MV-4-11 (cell line): ENCODE measurements around the gene KLHL30.

Experiments
- DNase-seq: peaks from one replicate; lab custom pipeline; 2025; lab: John Stamatoyannopoulos, UW

KLHL30 gene

GRCh38 chr2:238132463-238133450 is 5.7 kb upstream of the KLHL30 start:
- no peak for DNase-seq

- DNase-seq = no peak
These were observed 4.7 kb upstream of the KLHL30 start for GRCh38 chr2:238133499-238134392.

- DNase-seq = no peak
These were observed 4.1 kb upstream of the KLHL30 start for GRCh38 chr2:238134393-238134785.

GRCh38 chr2:238135601-238136150 is 2.8 kb upstream of the KLHL30 start:
- DNase-seq = no peak

- DNase-seq = peak; percentile 66
These were observed 1.5 kb upstream of the KLHL30 start for GRCh38 chr2:238136820-238137537.

GRCh38 chr2:238137885-238138284 is 583 bp upstream of the KLHL30 start:
- DNase-seq = no peak

GRCh38 chr2:238139196-238140039 is 950 bp downstream of the KLHL30 start:
- no peak for DNase-seq

GRCh38 chr2:238140040-238140439 is 1.6 kb downstream of the KLHL30 start:
- DNase-seq = no peak

- no peak for DNase-seq
These were observed 2.5 kb downstream of the KLHL30 start for GRCh38 chr2:238140721-238141540.

GRCh38 chr2:238141541-238142318 is 3.3 kb downstream of the KLHL30 start:
- peak; percentile 51 for DNase-seq

GRCh38 chr2:238142382-238143205 is 4.1 kb downstream of the KLHL30 start:
- no peak for DNase-seq

- DNase-seq = no peak
These were observed 4.9 kb downstream of the KLHL30 start for GRCh38 chr2:238143239-238143951.

GRCh38 chr2:238144262-238144661 is 5.8 kb downstream of the KLHL30 start:
- DNase-seq = no peak

GRCh38 chr2:238145046-238145445 is 6.6 kb downstream of the KLHL30 start:
- no peak for DNase-seq

- DNase-seq = no peak
These were observed 7.4 kb downstream of the KLHL30 start for GRCh38 chr2:238145851-238146250.

GRCh38 chr2:238146884-238147544 is 8.5 kb downstream of the KLHL30 start:
- no peak for DNase-seq

GRCh38 chr2:238148981-238149380 is 10.5 kb downstream of the KLHL30 start:
- no peak for DNase-seq
